GM12874 (cell line): Measurements from ENCODE around the gene ASPG.

Experiments used
- TF ChIP-seq, protein P1 (sequence below): IDR thresholded peaks from 2 replicates; pipeline ENCODE4 v1.5.1; 2011; ENCODE audit warnings: low read depth, mild to moderate bottlenecking, control low read depth, low read length, moderate library complexity; ENCODE audit not compliant: insufficient read depth

Gene ASPG

DNA sequence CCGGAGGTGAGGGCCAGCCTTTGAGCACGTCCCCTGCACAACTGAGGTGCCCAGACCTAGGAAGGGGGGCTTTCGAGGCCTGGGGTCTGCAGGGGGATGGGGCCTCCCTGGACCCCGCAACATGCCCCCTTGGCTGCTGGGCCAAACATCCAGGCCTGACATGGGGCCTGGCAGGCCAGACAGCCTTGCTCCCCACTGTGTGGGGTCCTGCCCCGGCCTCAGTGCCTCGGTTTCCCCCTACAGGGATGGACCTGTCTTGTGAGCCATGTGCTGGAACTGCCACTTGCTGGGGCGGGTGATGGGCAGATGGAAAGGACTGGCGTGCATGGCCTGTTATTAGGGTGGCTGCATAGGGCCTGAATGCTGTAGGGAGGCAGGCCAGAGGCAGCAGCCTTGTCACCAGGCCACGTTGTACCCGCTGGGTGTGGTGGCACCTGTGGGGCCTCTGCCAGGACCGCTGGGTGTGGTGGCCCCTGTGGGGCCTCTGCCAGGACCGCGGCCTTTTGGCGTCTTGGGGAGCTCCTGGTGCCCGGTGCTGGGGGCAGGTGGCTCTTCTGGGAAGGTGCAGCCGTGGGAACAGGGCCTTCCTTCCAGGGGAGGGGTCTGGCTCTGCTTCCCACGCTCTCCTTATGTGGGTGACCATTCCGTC lies 20.4 kb downstream of the ASPG start:
- TF ChIP-seq, protein P1, sequence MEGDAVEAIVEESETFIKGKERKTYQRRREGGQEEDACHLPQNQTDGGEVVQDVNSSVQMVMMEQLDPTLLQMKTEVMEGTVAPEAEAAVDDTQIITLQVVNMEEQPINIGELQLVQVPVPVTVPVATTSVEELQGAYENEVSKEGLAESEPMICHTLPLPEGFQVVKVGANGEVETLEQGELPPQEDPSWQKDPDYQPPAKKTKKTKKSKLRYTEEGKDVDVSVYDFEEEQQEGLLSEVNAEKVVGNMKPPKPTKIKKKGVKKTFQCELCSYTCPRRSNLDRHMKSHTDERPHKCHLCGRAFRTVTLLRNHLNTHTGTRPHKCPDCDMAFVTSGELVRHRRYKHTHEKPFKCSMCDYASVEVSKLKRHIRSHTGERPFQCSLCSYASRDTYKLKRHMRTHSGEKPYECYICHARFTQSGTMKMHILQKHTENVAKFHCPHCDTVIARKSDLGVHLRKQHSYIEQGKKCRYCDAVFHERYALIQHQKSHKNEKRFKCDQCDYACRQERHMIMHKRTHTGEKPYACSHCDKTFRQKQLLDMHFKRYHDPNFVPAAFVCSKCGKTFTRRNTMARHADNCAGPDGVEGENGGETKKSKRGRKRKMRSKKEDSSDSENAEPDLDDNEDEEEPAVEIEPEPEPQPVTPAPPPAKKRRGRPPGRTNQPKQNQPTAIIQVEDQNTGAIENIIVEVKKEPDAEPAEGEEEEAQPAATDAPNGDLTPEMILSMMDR, result no peak

DNA sequence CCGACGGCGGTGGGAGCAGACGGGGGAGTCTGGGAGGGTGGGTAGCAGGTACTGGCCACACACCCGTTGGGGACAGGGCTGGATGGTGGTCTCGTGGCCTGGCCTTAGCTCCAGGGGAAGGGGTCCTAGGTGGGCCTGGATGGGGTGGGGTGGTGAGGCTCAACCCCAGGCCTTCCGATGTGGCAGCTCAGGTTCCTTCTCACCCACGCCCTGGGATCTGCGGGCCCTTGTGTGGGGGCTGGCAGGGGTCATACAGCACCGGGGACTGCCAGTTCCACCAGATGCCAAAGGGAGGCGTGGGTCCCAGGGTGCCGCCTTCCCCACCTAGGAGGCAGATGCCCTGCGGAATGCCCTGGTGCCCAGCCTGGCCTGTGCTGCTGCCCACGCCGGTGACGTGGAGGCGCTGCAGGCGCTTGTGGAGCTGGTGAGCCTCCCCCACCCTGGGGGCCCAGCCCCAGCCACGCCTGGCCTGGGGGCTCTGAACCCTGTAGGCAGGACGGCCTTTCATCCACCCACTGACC lies 21.0 kb downstream of the ASPG start:
- TF ChIP-seq, protein P1, result no peak

GRCh38 chr14:104107101-104107581 lies 21.6 kb downstream of the ASPG start:
- TF ChIP-seq, protein P1, result no peak

DNA sequence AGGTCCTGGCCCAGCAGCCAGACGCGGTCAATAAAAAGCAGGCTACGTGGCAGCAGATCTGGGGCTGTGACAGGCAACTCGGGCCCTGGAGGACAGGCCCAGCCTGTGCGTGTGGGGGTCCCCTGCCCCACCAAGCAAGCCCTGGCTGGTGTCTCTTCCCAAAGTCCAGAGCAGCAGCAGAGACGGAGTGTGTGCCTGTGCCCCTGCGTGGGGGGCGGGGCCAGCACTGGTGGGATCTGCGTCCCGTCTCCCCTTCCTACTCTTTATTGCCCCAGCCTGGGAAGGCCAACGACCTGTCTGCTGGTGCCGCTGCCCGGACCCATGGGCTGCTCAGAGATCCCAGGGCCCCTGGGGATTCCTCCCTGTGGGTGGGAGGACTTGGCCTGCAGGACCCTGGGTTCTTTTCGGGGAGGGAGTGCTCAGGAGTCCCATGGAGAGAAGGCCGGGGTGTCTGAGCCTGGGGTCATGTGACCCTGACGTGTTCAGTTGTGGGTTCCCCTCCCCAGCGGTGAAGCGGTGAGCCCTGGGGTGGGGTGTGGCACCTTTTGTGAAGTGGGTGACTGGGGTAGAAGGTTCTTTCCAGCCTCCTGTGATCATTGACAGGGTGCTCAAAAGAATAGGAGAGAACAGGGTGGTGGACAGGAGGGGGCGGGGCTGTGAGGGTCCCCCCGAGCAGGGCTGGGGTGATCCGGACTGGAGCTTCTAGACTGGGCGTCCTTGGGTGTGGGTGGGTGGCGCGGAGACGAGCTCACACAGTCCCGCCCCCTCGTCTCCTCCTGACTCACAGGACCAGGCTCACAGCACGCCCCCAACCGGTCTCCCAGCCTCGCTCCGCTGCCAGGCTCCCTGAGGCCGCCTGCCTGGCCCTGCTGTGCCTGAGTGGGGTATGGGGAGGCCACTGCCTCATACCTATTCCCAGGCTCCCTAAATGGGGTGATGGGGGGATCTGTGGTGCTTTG lies 22.4 kb downstream of the ASPG start:
- TF ChIP-seq, protein P1, result no peak

DNA sequence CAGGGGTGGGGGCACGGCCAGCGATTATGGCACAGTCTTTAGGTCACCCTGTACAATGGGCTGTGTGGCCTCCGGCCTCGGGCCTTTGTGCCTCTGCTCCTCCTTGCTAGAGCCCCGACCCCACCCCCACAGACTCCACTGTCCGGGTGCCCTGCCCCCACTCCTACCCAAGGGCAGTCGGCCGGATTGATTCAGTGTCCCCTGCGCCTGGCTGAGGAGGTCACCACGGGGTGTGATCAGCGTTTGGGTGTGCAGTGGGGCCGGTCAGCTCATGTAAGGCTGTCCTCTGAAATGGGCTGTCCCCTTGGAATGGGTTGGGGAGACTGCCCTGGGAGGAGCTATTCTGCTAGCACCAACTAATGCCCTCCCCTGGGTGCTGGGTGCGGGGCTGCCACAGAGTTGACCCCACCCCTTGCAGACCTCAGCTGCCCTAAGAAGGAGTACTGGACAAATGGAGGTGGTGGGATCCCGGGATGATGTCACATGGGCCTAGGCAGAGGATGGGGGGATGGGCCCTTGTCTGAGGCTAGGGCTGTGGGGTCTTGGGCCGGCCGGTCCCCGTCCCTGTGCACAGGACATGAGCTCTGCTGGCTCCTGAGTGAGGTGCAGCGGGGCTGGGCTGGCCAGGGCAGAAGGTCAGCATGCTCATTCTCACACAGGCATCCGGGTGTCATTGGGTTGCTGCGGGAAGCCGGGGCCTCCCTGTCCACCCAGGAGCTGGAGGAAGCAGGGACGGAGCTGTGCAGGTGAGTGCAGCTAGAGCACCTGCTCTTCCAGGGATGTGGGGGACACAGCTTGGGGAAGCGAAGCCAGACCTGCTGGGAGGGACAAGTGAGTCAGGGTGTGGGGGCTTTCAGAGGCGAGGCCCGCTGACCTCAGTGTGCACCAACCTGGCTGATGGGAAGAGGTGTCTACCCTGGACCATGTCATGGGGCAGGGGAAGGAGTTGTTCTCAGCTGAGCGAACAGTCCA lies 23.4 kb downstream of the ASPG start:
- TF ChIP-seq, protein P1, result no peak

DNA sequence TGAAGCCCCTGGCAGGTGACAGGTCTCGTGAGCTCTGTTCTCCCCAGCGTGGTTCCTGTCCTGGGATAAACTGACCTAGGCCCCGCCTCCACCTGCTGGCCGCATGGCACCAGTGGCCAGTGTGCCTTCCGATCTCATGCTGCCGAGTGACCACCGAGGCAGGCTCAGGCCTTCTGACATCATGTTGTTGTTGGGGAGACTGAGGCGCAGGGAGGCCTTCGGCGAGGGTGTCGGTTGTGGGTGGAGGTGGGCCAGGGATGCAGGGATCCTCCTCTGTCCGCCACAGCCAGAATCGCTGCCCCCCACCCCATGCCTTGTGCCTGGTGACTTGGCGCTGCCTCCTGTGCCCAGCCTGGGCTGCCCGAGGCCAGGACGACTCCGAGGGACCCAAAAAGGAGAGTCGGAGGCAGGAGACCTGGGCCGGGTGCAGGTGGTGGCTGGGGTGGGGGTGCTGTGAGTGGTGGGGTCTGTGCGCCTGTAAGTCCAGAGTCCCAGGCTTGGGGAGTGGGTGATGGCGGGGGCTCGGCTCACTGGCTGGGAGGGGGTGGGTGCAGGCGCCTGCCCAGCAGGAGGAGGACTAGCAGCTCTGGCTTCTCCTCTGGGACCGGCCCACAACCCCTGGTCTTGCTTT lies 24.3 kb downstream of the ASPG start:
- TF ChIP-seq, protein P1, result no peak
